Measurements from ENCODE around the gene PRKCA. TPM values are rescaled to one million over a fixed set of nuclear protein-coding genes. Genes with fewer than 3 reads are reported as not detected.

Gene PRKCA
- total and polyA plus RNA-seq, 2 donors (not counting 3 experiments of a cell fraction or from before 2014, with no cell fraction given): 7.5 to 34.2 TPM

GRCh38 chr17:66549311-66549704 lies 246.9 kb downstream of the PRKCA start:
- CTCF ChIA-PET: interaction anchor here (1.0 to 1.6 kb wide), 3 partner anchors 11 to 18 kb away, joined by 3 to 4 read pairs (median 4); no protein-coding TSS in a partner anchor
- no TSS peak for BruUV-seq (replicated peaks)

GRCh38 chr17:66549731-66550207 lies 247.4 kb downstream of the PRKCA start:
- H3K79me2 ChIP-seq (ENCODE audit: control insufficient read depth, insufficient read depth, low read length): no peaks in the 10 kb centered on the region
- peak; percentile 88 for FAIRE-seq
- TF ChIP-seq JUN (IDR thresholded peaks at IDR 0.05; ENCODE audit: borderline replicate concordance, insufficient read depth, insufficient read length, low read depth) (peak; percentile 49), FOS (IDR thresholded peaks at IDR 0.05; ENCODE audit: borderline replicate concordance, insufficient read depth, low read length) (peak; percentile 82), POLR2AphosphoS5 (IDR thresholded peaks at IDR 0.05; ENCODE audit: insufficient read depth, low read depth, low read length) (peak; percentile 14), MAX (IDR thresholded peaks at IDR 0.05; ENCODE audit: insufficient read depth, insufficient read length) (no peak), GATA2 (IDR thresholded peaks at IDR 0.05; ENCODE audit: insufficient read depth, insufficient read length, low read depth, low read length) (no peak)
- intact Hi-C loops (cut with micrococcal nuclease) (loop anchor here (1.0 to 2.0 kb wide), 2 partner anchors 15 to 42 kb away; no protein-coding TSS in a partner anchor), dilution Hi-C loops (cut with MboI; ENCODE audit: extremely low pct_ligation_motif_present, low sequenced_read_pairs) (no loop called here)
- peaks cover 39% of the 10 kb centered on the region for H3K4me1 ChIP-seq (ENCODE audit: control insufficient read depth, extremely low read depth, insufficient read depth, low read length)
- H2AFZ ChIP-seq (ENCODE audit: low read depth, low read length): no peak overlapping the region
- H3K4me2 ChIP-seq (ENCODE audit: insufficient read depth, low read length): peak overlapping the region; percentile 43
- no TSS peak for BruUV-seq (replicated peaks)
- no peaks in the 10 kb centered on the region for H3K9me1 ChIP-seq (replicated peaks; ENCODE audit: control insufficient read depth, extremely low read depth, insufficient read depth, low read length)
- peak overlapping the region; percentile 33 for H3K27ac ChIP-seq (ENCODE audit: insufficient read depth, low read depth, low read length)
- ChIA-PET CTCF (interaction anchor here (1.2 to 2.0 kb wide), 2 partner anchors 17 kb away, joined by 4 to 7 read pairs; no protein-coding TSS in a partner anchor), POLR2A (no interaction called here)
- H3K4me3 ChIP-seq (replicated peaks in 1 of 3; ENCODE audit: insufficient read depth in 1 of 3, low read depth in 1 of 3, low read length in 3 of 3): no peak overlapping the region
- no peaks in the 10 kb centered on the region for H4K20me1 ChIP-seq (replicated peaks; ENCODE audit: control insufficient read depth, extremely low read depth, insufficient read depth, low read length)
- DNase-seq (ENCODE audit: low read depth, low spot score): peak; percentile 46
- H3K9me3 ChIP-seq (replicated peaks; ENCODE audit: control insufficient read depth, insufficient read depth, low read length): no peaks in the 10 kb centered on the region
- no peak overlapping the region for H3K9ac ChIP-seq (replicated peaks; ENCODE audit: extremely low read depth, insufficient read depth, low read length)
- no peaks in the 10 kb centered on the region for H3K36me3 ChIP-seq (ENCODE audit: control insufficient read depth in 2 of 2, extremely low read depth in 1 of 2, insufficient read depth in 2 of 2, low read length in 2 of 2)
- no peaks in the 10 kb centered on the region for H3K27me3 ChIP-seq (ENCODE audit: control insufficient read depth in 2 of 2, insufficient read depth in 2 of 2, low read length in 2 of 2)

More at GRCh38 chr17:66549311-66549704, 246.9 kb downstream of the PRKCA start:
- Histone ChIP-seq H4K20me1 (replicated peaks; ENCODE audit: control insufficient read depth, extremely low read depth, insufficient read depth, low read length) (no peaks in the 10 kb centered on the region), H3K4me2 (ENCODE audit: insufficient read depth, low read length) (peak overlapping the region; percentile 43), H3K9me3 (replicated peaks; ENCODE audit: control insufficient read depth, insufficient read depth, low read length) (no peaks in the 10 kb centered on the region), H3K36me3 (ENCODE audit: control insufficient read depth in 2 of 2, extremely low read depth in 1 of 2, insufficient read depth in 2 of 2, low read length in 2 of 2) (no peaks in the 10 kb centered on the region), H3K9ac (replicated peaks; ENCODE audit: extremely low read depth, insufficient read depth, low read length) (no peak overlapping the region), H3K27ac (ENCODE audit: insufficient read depth, low read depth, low read length) (peak overlapping the region; percentile 10), H3K27me3 (ENCODE audit: control insufficient read depth in 2 of 2, insufficient read depth in 2 of 2, low read length in 2 of 2) (no peaks in the 10 kb centered on the region), H3K4me1 (ENCODE audit: control insufficient read depth, extremely low read depth, insufficient read depth, low read length) (peaks cover 39% of the 10 kb centered on the region), H3K79me2 (ENCODE audit: control insufficient read depth, insufficient read depth, low read length) (no peaks in the 10 kb centered on the region), H3K9me1 (replicated peaks; ENCODE audit: control insufficient read depth, extremely low read depth, insufficient read depth, low read length) (no peaks in the 10 kb centered on the region), H3K4me3 (replicated peaks in 1 of 3; ENCODE audit: insufficient read depth in 1 of 3, low read depth in 1 of 3, low read length in 3 of 3) (no peak overlapping the region), H2AFZ (ENCODE audit: low read depth, low read length) (no peak overlapping the region)
- dilution Hi-C loops (cut with MboI; ENCODE audit: extremely low pct_ligation_motif_present, low sequenced_read_pairs) (no loop called here), intact Hi-C loops (cut with micrococcal nuclease) (loop anchor here (2.0 kb wide), 1 partner anchor 15 kb away; no protein-coding TSS in a partner anchor)
- FAIRE-seq: peak; percentile 43
- POLR2A ChIA-PET: no interaction called here
- no peak for TF ChIP-seq JUN (IDR thresholded peaks at IDR 0.05; ENCODE audit: borderline replicate concordance, insufficient read depth, insufficient read length, low read depth)
- no peak for TF ChIP-seq GATA2 (IDR thresholded peaks at IDR 0.05; ENCODE audit: insufficient read depth, insufficient read length, low read depth, low read length)
- TF ChIP-seq MYC (IDR thresholded peaks at IDR 0.05; ENCODE audit: low read depth, low read length): no peak
- no peak for TF ChIP-seq MAX (IDR thresholded peaks at IDR 0.05; ENCODE audit: insufficient read depth, insufficient read length)
- TF ChIP-seq FOS (IDR thresholded peaks at IDR 0.05; ENCODE audit: borderline replicate concordance, insufficient read depth, low read length): no peak
- no peak for TF ChIP-seq POLR2A (IDR thresholded peaks at IDR 0.05; ENCODE audit: low read depth, low read length)
- DNase-seq (ENCODE audit: low read depth, low spot score): no peak

Data from endothelial cell of umbilical vein (primary cell).